Pulmonary artery endothelial cell (primary cell): ENCODE data around the gene RPTN. TPM values are rescaled to one million over a fixed set of nuclear protein-coding genes. Genes with fewer than 3 reads are reported as not detected.
"Not testable (repeated sequence)": the region's sequence is repeated elsewhere in the genome, so short reads cannot be mapped to it uniquely, and the experiment has no call there.

Source experiments
- DNase-seq: peaks from one replicate; pipeline ENCODE4 v3.0.0-alpha.2; 2011; ENCODE audit warnings: low read depth, low spot score
- total RNA-seq: library from RNA; depleted of rRNA; stranded (reverse); fragments of >200 nt; gene quantifications from 2 replicates; pipeline ENCODE4 v1.2.3, GENCODE V29; 2014

RPTN gene
- total RNA-seq, 1 donor from 2014 or later: not detected

DNA sequence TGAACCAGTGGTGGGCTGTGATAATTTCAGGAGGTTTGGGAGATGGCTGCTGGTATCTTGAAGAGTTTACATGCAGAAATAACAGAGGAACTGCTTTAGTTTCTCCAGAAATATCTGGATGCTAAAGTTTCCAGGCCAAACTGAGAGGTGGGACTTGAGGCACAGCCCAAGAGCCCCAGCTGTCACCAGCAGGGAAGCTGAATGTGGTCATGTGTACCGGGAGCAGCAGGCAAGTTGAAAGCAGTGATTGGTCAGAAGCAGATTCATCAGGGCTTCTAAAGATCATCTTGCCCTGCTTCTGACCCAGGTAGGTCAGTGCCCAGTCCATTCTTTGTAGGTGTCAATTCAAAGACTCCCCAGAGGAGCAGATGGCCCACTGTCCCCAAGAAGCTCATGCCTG is 7.9 kb upstream of the RPTN start:
- no peak for DNase-seq

DNA sequence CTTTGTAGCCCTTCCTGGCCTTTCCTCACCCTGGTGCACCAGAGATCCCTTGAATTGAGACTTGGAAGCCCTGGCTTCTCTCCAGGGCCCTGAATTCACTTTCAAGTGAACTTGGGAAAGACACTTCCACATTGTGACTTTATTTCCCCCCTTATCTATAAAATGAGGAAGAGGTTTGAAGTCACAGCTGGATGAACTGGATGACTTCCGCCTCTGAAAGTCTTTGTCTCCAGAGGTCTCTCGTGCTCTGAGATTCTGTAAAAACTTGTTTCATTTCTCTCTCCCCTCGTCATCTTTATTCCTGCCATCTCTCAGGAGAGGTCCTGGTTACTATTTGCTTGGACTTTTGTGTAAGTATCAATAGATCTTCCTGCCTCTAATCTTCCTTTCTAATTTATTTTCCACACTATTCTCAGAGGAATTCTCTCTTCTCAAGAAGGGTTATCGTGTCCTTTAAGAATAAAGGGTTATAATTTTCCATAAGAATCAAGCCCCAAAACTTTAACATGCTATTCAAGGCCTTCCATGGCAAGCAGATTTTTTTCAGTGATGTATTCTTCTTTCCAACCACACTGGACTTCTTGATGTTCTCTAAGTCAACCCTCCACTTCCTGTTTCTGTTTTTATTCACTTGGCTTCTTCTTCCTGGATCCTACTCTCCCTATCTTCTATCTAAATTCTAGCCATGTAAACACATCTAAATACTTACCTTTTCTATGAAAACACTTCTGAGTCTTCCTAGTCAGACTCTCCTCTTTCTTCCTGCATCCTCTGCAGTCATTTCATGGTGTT is 6.5 kb upstream of the RPTN start:
- no peak for DNase-seq

DNA sequence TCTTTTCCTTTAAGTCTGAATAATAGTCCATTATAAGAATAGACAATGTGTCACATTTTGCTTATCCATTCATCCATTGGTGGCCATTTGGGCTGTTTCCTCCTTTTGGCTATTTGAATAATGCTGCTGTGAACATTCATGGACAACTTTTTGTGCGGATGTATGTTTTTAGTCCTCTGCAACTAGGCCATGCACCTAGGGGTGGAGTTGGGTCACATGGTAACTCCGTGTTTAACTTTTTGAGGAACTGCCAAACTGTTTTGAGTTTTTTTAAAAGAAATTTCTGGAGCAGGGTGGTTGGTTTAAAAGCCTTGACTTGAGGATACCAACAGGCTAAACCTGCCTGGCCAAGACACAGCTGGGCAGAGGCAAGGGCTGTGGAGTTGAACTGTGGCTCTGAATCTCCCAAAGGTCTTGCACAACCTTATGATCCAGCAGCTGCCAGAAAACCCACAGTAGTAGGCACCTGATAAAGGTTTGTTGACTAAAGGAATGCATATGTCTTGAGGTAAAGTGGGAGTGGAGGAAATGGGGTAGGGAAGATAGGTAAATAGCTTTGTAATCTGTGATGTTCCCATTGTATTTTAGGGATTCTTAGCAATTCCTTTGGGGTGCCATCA is 5.6 kb upstream of the RPTN start:
- no peak for DNase-seq

DNA sequence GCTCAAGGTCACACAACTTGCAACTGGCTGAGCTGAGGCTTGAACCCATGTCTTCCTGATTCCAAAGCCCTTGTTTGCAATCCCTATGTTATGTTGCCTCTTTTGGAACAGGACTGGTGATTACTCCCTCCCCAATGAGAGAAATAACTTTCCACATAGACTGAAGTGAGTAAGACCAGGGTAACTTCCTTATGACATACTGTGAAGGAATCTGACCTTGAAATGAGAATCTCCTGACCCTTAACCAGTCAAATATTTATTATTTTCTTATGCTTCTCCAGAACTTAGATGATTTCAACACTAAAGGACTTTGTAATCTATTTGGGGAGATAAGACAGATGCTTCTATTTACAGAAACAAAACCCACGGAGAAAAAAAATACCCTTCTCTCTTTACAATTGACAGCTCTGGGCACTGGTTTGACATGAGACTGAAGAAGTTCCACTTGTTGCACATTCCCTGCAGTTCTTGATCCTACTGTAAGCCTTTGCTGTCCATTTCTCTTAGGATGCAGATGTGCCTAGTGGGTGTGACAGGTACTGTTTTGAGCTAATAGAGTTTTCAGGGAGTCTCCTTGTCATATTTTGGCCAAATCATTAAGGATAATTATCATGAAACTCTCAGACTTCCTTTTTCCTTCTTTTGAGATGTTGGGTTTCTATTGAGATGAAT is 3.9 kb upstream of the RPTN start:
- DNase-seq: no peak

DNA sequence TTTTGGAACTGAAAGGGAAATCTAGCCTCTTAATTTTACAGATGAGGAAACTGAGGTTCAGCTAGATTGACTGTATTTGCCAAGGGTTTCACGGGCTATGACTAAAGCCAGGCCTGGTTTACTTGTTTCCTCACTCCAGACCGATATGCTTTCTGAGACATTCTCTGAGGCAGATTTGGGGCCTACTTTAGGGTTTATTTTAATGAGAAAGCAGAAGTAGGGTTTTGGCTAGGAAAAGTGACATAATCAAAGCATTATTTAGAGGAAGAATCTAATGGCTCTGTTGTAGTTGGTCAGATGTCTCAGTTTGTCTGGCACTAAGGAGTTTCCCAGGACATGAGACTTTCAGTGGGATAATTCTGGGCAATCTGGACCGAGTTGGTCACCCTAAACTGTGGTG is 1.5 kb upstream of the RPTN start:
- no peak for DNase-seq

DNA sequence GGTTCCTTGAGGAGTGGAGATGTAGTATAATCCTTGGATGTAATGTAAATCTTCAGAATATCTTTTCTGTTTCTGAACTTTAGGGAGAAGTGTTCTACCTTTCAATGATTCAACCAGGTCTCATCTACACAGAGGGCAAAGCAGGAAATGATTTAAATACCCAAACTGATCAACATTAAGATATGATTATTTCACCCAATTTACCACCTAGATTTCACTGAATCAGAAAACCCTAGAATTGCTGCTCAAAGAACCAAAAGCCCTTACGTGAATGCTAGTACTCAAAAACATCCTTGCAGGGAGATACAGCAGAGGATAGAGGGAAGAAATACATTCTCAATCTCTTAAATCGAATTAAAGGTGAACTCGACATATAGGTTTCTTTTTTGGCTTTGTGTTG is 5.0 kb downstream of the RPTN start:
- no peak for DNase-seq

DNA sequence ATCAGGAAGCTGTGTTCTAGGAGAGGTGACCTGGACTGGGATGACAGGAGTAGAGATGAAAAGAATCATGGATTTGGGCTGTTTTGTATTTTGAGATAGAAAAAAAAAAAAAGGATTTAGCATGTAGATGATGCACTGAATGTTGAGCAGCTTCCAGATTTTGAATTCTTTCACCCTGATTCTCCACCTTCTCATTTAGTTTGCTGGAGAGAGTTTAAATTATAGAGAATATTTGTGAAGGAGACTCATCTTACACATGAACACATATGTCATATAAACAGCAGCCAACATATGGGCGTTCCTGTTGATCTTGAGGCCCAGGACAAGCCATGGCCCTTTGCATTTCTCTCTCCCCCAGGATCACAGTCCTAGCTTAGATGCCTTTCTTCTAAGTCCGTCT is 7.4 kb downstream of the RPTN start:
- DNase-seq: no peak

DNA sequence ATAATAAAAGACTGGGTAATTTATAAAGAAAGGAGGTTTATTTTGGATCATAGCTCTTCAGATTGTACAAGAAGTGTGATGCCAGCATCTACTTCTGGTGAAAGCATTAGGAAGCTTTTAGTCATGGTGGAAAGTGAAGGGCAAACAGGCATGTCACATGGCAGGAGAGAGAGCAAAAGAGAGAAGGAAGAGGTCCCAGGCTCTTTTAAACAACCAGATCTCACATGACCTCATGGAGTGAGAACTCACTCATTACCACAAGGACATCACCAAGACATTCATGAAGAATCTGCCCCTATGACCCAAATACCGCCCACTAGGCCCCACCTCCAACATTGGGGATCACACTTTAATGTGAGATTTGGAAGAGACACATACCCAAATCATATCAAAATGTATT is 10.0 kb downstream of the RPTN start:
- DNase-seq: no peak

DNA sequence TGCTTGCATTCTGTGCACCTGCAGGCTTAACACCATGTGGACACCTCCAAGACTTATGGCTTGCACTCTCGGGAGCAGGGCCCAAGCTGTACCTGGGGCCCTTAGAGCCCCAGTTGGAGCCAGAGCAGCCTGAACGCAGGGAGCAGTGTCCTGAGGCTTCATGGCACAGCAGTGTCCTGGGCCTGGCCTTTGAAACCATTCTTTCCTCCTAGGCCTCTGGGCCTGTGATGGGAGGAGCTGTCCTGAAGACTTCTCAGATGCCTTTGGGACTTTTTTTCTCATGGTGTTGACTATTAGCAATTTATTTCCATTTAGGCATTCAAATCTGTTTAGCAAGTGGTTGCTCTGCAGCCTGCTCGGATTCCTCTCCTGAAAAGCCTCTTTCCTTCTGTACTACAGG is 11.0 kb downstream of the RPTN start:
- DNase-seq: no peak

DNA sequence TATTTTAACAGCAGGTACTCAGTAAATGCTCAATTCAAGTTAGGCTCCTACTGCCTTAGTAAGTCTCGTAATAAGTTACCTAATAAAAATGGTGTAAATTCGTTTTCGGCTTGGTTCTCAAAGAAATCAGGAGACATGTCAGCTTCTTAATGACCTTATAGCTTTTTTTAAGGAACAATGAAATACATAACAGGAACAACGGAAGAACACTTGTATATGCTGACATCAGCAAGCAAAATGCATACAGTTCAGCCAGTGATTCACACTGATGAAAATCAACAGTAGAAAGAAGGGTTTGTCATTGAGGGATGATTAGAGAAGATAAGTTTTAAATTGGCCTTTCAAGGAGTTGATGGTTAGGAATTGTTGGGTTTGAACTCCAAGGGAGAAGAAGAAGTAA is 13.3 kb downstream of the RPTN start:
- no peak for DNase-seq

DNA sequence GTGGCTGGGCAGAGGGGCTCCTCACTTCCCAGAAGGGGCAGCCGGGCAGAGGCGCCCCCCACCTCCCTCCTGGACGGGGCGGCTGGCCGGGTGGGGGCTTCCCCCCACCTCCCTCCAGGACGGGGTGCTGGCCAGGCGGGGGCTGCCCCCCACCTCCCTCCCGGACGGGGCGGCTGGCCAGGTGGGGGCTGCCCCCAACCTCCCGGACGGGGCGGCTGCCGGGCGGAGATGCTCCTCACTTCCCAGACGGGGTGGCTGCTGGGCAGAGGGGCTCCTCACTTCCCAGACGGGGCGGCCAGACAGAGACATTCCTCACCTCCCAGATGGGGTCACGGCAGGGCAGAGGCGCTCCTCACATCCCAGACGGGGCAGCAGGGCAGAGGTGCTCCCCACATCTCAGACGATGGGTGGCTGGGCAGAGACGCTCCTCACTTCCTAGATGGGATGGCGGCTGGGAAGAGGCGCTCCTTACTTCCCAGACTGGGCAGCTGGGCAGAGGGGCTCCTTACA is 14.3 kb downstream of the RPTN start:
- not testable (repeated sequence) for DNase-seq

DNA sequence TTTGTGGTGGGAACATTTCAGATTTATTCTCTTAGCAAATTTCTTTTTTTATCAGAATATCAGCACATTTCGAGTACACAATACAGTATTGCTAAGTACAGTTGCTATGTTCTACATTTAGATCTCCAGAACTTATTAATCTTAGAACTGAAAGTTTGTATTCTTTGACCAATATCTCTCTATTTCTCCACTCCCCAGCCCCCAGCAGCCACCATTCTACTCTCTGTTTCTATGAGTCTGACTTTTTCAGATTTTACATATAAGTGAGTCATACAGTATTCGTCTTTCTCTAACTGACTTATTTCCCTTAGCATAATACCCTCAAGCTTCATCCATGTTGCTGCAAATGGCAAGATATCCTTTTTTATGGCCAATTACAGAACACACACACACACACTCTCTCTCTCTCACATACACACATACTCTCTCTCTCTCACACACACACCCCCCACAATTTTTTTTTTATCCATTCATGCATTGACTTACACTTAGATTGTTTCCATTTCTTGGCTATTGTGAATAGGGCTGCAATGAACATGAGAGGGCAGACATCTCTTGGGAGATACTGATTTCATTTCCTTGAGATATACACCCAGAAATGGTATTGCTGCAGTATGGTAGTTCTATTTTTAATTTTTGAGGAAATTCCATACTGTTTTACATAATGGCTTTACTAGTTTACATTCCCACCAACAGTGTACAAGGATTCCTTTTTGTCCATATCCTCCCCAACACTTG is 15.7 kb downstream of the RPTN start:
- DNase-seq: no peak

DNA sequence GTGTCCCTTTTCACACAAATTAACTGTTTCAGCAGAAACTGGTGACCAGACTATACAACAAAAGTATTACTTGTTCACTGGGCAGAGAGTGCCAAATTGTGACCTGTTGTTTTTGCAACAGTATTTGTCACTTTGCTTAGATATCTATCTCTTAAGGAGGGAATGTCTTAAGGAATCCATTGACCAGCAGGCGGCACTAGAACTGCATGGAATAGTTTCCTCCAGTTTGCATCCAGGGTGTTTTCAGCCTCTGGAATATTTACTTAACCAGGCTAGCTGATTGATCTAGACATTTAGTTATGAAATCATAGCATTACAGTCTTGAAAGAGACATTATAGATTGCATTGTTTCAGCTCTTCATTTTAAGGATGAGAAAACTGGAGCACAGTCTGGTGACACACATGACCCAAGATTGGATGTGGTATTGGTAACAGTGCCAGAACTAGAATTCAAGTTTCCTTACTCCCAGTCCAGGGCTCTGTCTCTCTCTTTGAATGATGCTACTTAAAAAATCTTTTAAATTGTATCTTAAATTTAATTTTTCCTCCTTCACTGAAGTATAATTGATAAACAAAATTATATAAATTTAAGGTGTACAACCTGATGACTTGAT is 16.9 kb downstream of the RPTN start:
- DNase-seq: peak; percentile 24

DNA sequence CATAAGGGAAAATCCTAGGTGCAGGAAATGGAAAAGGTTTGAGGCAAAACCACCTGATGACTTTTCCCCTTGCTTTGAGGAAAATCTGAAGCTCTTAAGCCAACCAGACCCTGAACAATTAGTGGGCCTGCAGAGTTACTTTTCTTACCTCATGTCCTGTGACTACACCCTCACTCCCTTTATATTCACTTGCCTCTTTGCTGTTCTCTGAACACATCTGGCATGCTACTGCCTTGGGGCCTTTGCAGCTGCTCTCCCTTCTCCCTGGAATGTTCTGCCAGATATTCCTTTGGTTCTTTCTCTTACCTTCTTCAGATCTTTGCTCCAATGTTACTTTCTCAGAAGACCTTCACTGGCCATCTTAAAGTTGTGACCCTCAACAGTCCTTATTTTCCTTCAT is 21.8 kb downstream of the RPTN start:
- no peak for DNase-seq

DNA sequence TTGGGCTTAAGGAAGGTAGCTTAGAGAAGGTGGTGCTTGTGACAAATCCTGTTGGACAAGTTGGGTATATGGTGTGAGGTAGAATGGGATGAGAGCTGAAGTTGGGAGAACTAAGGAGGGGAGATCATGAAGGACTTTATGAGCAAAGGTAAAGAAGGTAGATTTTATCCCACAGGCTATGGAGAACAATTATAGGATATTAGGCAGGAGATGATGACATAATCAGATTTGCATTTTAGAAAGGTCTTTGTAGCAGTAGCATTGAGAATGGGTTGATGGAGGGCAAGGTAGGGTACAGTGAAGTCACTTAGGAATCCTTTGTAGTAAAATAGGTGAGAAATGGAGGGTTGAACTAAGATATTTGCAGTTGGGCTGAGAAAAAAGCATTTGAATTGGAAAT is 28.8 kb downstream of the RPTN start:
- no peak for DNase-seq

DNA sequence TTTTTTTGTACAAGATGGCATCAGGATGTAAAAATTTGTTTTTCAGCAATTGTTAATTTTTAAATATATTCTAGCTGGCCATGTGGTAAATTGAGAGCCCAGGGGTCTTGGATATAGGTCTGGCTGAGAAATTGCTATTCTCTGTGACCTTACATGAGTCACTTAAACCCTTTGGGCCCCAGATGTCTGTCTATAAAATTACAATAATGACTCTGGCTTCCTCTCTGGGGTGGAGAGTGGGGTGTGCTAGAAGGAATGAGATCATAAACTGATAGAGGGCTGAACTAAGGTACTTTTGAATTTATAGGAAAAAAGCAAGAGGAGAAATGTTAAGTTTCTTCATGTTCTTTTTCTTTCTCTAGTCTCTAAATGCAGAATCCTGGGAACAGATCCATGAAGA is 31.4 kb downstream of the RPTN start:
- DNase-seq: no peak

DNA sequence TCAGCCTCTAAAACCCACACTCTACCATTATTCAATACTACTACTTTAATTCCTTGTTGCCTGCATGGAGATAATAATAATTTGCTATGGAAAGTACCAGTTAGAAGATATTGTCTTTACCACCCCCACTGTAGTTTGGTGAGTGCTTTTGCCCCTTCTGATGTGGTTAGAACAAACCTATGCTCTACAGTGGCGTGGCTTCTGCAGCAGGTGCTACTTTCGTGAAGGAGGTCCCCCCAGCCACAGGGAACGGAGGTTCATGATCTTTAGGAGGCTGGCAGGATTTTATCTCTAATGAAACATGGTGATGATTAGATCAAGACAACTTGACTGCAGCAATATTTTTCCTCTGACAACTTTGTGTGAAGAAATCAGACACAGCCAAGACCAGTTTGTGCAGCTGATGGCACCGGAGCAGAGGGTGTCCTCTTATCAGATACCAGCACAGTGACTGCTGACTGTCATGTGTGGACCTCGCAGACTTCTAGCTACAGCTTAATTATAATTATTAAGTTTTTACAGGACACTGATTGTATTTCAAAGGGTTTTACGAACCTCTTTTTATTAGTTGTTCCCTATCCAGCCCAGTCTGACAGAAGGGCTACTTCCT is 33.1 kb downstream of the RPTN start:
- no peak for DNase-seq

DNA sequence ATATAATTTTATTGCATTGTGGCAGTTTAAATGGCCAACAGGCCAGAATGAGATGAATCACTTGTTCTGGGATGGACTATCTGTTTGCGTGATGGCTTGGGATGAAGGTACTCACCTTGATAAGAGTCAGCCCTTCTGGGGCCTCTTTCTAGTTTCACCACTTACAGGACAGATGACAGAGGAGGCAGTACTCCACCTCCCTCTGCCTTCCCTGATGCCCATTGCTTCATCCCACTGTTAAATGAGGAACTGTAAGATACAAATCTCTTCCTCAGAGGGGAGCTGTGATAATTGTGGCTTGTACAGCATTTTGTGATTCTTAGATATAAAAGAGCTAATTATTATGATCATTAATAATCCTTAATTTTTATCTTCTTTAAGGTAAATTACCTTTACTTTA is 40.1 kb downstream of the RPTN start:
- DNase-seq: no peak

DNA sequence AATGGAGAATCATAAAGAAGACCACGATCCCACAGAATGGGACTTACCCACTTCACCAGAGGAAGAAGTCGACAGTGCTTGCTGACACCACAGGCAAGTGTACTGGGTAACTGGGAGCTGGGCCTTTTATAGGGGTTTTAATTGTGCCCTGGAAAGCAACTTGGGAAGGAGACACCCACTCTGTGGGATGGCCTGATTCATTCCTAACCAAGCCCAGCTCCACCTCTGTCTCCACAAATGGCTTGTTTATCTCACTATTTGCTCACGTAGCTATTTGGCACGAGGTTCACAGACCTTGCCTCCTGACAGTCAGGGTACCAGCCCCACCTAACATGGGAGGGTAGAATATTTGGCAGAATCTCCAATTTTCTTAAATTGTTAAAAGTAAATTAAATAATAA is 43.7 kb downstream of the RPTN start, which contains the start of gene TCHH:
TCHH (minus strand) TSS at position 101 of the 400 bp plus-strand sequence. CDS start 1,364 bp downstream, outside the sequence.
- no peak for DNase-seq

DNA sequence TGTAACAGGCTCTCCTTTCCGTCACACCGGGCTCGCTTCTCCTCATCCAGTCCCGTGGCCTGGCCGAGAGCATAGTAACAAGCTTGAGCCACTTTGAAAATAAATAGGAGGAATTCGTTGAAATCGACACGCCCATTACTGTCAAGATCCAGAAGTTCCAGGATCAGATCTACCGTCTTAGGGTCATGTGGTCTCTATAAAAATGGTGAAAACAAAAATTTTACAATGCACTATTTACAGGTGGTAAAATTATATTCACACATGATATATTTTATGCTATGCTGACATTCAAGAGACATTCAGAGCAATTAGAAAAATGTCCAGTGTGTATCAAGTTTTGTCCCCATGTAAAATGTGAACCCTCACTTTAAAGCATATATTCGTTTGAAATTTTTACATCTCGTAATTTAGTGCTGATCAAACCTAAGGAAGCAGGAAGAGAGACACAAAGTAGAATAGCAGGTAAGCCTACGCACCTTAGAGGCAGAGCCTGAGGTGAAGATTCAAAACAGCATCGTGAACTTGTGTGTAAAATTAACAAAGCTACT is 46.1 kb downstream of the RPTN start:
- no peak for DNase-seq
